SK-N-SH (cell line): ENCODE data around the gene CCDC89. TPM values are rescaled to one million over a fixed set of nuclear protein-coding genes. Genes with fewer than 3 reads are reported as not detected.

Experiments used
- CTCF ChIA-PET: fragments of 300-600, 350-600 bp; formaldehyde crosslinking; extraction: SDS; loops from one replicate; lab custom pipeline; 2021; lab: Yijun Ruan, JAX
- POLR2A ChIA-PET: fragments of 350-600 bp; sonication (Branson Sonifier 250); formaldehyde crosslinking; extraction: SDS; loops from one replicate; lab custom pipeline; 2020; ENCODE audit warnings: antibody characterized with exemption, inconsistent platforms; lab: Yijun Ruan, JAX
- DNase-seq: peaks from one replicate; pipeline ENCODE4 v3.0.0; 2012
- H2AFZ ChIP-seq: fragments of 200-600 bp; sonication (generic); 2 replicates; pipeline ENCODE4 v1.8.1; 2016; ENCODE audit warnings: antibody characterized with exemption, mild to moderate bottlenecking, low read depth
- H3F3A ChIP-seq: fragments of 200-600 bp; sonication (generic); replicated peaks from 2 replicates; pipeline ENCODE3; 2016; ENCODE audit warnings: antibody characterized with exemption, mild to moderate bottlenecking; ENCODE audit not compliant: insufficient read depth
- H3K27ac ChIP-seq, 2 experiments: fragments of 200-500 bp in 1 of 2; fragments of 200-600 bp in 1 of 2; sonication (Bioruptor generic) in 1 of 2; sonication (generic), shearing (Covaris generic) in 1 of 2; 2 replicates each; pipeline versions ENCODE4 v1.5.1 to v1.6.1; 2014 to 2016; ENCODE audit warnings: low read depth in 2 of 2, inconsistent platforms in 1 of 2, low read length in 1 of 2, mild to moderate bottlenecking in 1 of 2, mixed read lengths in 1 of 2
- H3K27me3 ChIP-seq: fragments of 200-600 bp; sonication (generic), shearing (Covaris generic); 2 replicates; pipeline ENCODE4 v1.6.1; 2016; ENCODE audit warnings: mixed run types; ENCODE audit not compliant: insufficient read depth
- H3K36me3 ChIP-seq, 2 experiments: fragments of 200-500 bp in 1 of 2; fragments of 200-600 bp in 1 of 2; sonication (Bioruptor generic) in 1 of 2; sonication (generic) in 1 of 2; replicated peaks in 1 of 2; 2 replicates each; pipeline versions ENCODE3 to v1.5.1; 2014 to 2016; ENCODE audit warnings: low read length in 1 of 2, mild to moderate bottlenecking in 1 of 2; ENCODE audit not compliant: insufficient read depth in 2 of 2, control insufficient read depth in 1 of 2
- H3K4me1 ChIP-seq, 2 experiments: fragments of 200-500 bp in 1 of 2; fragments of 200-600 bp in 1 of 2; sonication (Bioruptor generic) in 1 of 2; sonication (generic), shearing (Covaris generic) in 1 of 2; 2 replicates each; pipeline versions ENCODE4 v1.5.1 to v1.6.1; 2014 to 2016; ENCODE audit warnings: low read depth in 1 of 2, low read length in 1 of 2, mixed run types in 1 of 2; ENCODE audit not compliant: insufficient read depth in 2 of 2, control insufficient read depth in 1 of 2
- H3K4me2 ChIP-seq: fragments of 200-600 bp; sonication (generic), shearing (Covaris generic); 2 replicates; pipeline ENCODE4 v1.6.1; 2017; ENCODE audit warnings: mixed run types
- H3K4me3 ChIP-seq, 2 experiments: fragments of 200-500 bp in 1 of 2; fragments of 200-600 bp in 1 of 2; sonication (Bioruptor generic) in 1 of 2; sonication (generic), shearing (Covaris generic) in 1 of 2; 2 replicates each; pipeline versions ENCODE4 v1.5.1 to v1.8.1; 2014 to 2016; ENCODE audit warnings: low read depth in 2 of 2, inconsistent platforms in 1 of 2, low read length in 1 of 2, mild to moderate bottlenecking in 1 of 2, mixed read lengths in 1 of 2, moderate library complexity in 1 of 2
- H3K79me2 ChIP-seq: fragments of 200-600 bp; sonication (generic); 2 replicates; pipeline ENCODE4 v1.8.1; 2017; ENCODE audit warnings: mild to moderate bottlenecking; ENCODE audit not compliant: insufficient read depth
- H3K9ac ChIP-seq: fragments of 200-600 bp; sonication (generic); 2 replicates; pipeline ENCODE4 v1.6.1; 2017; ENCODE audit warnings: mixed run types
- H3K9me2 ChIP-seq: fragments of 200-600 bp; sonication (generic); 2 replicates; pipeline ENCODE4 v1.6.1; 2017; ENCODE audit warnings: mixed run types
- H3K9me3 ChIP-seq: fragments of 200-600 bp; sonication (generic); 2 replicates; pipeline ENCODE4 v1.6.1; 2017; ENCODE audit warnings: mixed run types, mild to moderate bottlenecking, moderate library complexity
- H4K20me1 ChIP-seq: fragments of 200-600 bp; sonication (generic); 2 replicates; pipeline ENCODE4 v1.6.1; 2017; ENCODE audit warnings: mild to moderate bottlenecking, mixed run types; ENCODE audit not compliant: insufficient read depth
- CHD2 ChIP-seq: fragments of 150-350 bp; IDR thresholded peaks from 2 replicates; pipeline ENCODE4 v1.6.1; 2018; ENCODE audit warnings: low read length; ENCODE audit not compliant: partially characterized antibody
- FOXJ3 ChIP-seq: sonication (generic); formaldehyde crosslinking; IDR thresholded peaks from 2 replicates; pipeline ENCODE4 v1.5.1; 2020; ENCODE audit warnings: mild to moderate bottlenecking, missing genetic modification reagents
- FOXM1 ChIP-seq: IDR thresholded peaks from 2 replicates; pipeline ENCODE4 v1.4.0; 2012; ENCODE audit warnings: low read depth, mild to moderate bottlenecking
- IRF3 ChIP-seq: fragments of 150-350 bp; IDR thresholded peaks from 2 replicates; pipeline ENCODE4 v1.6.1; 2016; ENCODE audit warnings: mild to moderate bottlenecking, low read depth, low read length
- JUND ChIP-seq: IDR thresholded peaks from 2 replicates; pipeline ENCODE4 v1.4.0; 2012
- MAX ChIP-seq: IDR thresholded peaks from 2 replicates; pipeline ENCODE4 v1.4.0; 2012; ENCODE audit warnings: low read depth
- MEF2A ChIP-seq: IDR thresholded peaks from 2 replicates; pipeline ENCODE4 v1.4.0; 2012; ENCODE audit warnings: low read depth, borderline replicate concordance
- MXI1 ChIP-seq: IDR thresholded peaks from 2 replicates; pipeline ENCODE4 v1.6.1; 2012; ENCODE audit warnings: mild to moderate bottlenecking, low read depth, low read length, improper control_type of control experiment
- NFIC ChIP-seq: IDR thresholded peaks from 2 replicates; pipeline ENCODE4 v1.4.0; 2012; ENCODE audit warnings: borderline replicate concordance
- NRF1 ChIP-seq: IDR thresholded peaks from 2 replicates; pipeline ENCODE4 v1.6.1; 2012; ENCODE audit warnings: low read depth, mild to moderate bottlenecking, low read length
- RAD21 ChIP-seq: IDR thresholded peaks from 2 replicates; pipeline ENCODE4 v1.6.1; 2012; ENCODE audit warnings: mild to moderate bottlenecking, low read length
- RCOR1 ChIP-seq: fragments of 150-350 bp; IDR thresholded peaks from 2 replicates; pipeline ENCODE4 v1.6.1; 2017; ENCODE audit warnings: antibody characterized with exemption, low read length
- REST ChIP-seq: IDR thresholded peaks from 2 replicates; pipeline ENCODE4 v1.6.1; 2012; ENCODE audit warnings: mild to moderate bottlenecking, low read depth, low read length, moderate library complexity
- RFX5 ChIP-seq: IDR thresholded peaks from 2 replicates; pipeline ENCODE4 v1.6.1; 2012; ENCODE audit warnings: mild to moderate bottlenecking, improper control_type of control experiment, low read length
- SIN3A ChIP-seq: IDR thresholded peaks from 2 replicates; pipeline ENCODE4 v1.6.1; 2012; ENCODE audit warnings: low read depth, mild to moderate bottlenecking, low read length, moderate library complexity, borderline replicate concordance
- TAF1 ChIP-seq: IDR thresholded peaks from 2 replicates; pipeline ENCODE4 v1.6.1; 2012; ENCODE audit warnings: low read depth, mild to moderate bottlenecking, low read length, moderate library complexity, borderline replicate concordance
- TCF12 ChIP-seq: IDR thresholded peaks from 2 replicates; pipeline ENCODE4 v1.4.0; 2012
- USF1 ChIP-seq: IDR thresholded peaks from 2 replicates; pipeline ENCODE4 v1.4.0; 2012; ENCODE audit warnings: low read depth, borderline replicate concordance
- USF2 ChIP-seq: fragments of 150-350 bp; IDR thresholded peaks from 2 replicates; pipeline ENCODE4 v1.6.1; 2017; ENCODE audit warnings: antibody characterized with exemption, low read length, low read depth, borderline replicate concordance
- WGBS: methylation state at CpG from one replicate; pipeline ENCODE4 v1.1.6; 2017; ENCODE audit warnings: low lambda C conversion rate; 5-methylcytosine and 5-hydroxymethylcytosine counted together
- polyA plus RNA-seq, 3 experiments: library from polyadenylated mRNA; depleted of rRNA; stranded (reverse); fragments of >200 nt; gene quantifications; 2 replicates each; pipeline ENCODE4 v1.2.3, GENCODE V29; 2012

CCDC89 gene
- polyA plus RNA-seq, 1 of the 3 experiments (the other 2 are of a cell fraction) = 3.9 TPM

GRCh38 chr11:85699957-85700741 lies 14.2 kb upstream of the CCDC89 start:
- Histone ChIP-seq H4K20me1 (no peaks in the 10 kb centered on the region), H3K9me2 (no peaks in the 10 kb centered on the region), H3K27me3 (no peaks in the 10 kb centered on the region), H3K4me3 (no peak overlapping the region), H3K9ac (no peak overlapping the region), H3K79me2 (no peaks in the 10 kb centered on the region), H3K4me1 (peaks cover 0 to 10% of the 10 kb centered on the region in 2 experiments; a peak in 2 of 4 replicates), H3F3A (peaks cover 4% of the 10 kb centered on the region), H3K9me3 (no peaks in the 10 kb centered on the region), H2AFZ (no peak overlapping the region), H3K36me3 (peaks cover 8 to 13% of the 10 kb centered on the region in 2 experiments), H3K4me2 (no peak overlapping the region), H3K27ac (no peak overlapping the region)
- TF ChIP-seq MXI1 (no peak), CHD2 (no peak), USF2 (no peak), USF1 (no peak), JUND (no peak), RCOR1 (no peak), MEF2A (no peak), FOXM1 (no peak), TCF12 (no peak), IRF3 (no peak), REST (no peak), MAX (no peak), NFIC (no peak), TAF1 (no peak), SIN3A (no peak), RFX5 (no peak), FOXJ3 (CRISPR knock-in tag) (no peak), NRF1 (no peak), RAD21 (no peak)
- 93% methylated on average over 2 of the region's 2 CpGs for WGBS
- ChIA-PET CTCF (interaction anchor here (2.4 kb wide), 1 partner anchor 18 kb away, joined by 7 read pairs; no protein-coding TSS in a partner anchor), POLR2A (no interaction called here)
- no peak for DNase-seq
